ENCODE data around the gene PPIF.

- TF ChIP-seq SIN3A (IDR thresholded peaks at IDR 0.05; ENCODE audit: borderline replicate concordance, insufficient read depth, low read length) (no peak), REST (IDR thresholded peaks at IDR 0.05; ENCODE audit: insufficient read depth in 1 of 2, low read depth in 2 of 2, low read length in 2 of 2) (no peak)
These were observed 13.5 kb downstream of the PPIF start for GRCh38 chr10:79360499-79361342.
